ENCODE data around the gene LMNTD1. TPM values are rescaled to one million over a fixed set of nuclear protein-coding genes. Genes with fewer than 3 reads are reported as not detected.
"Not testable (repeated sequence)": the region's sequence is repeated elsewhere in the genome, so short reads cannot be mapped to it uniquely, and the experiment has no call there.

LMNTD1 gene
- polyA plus RNA-seq, 1 experiment, result 0.57 TPM

DNA sequence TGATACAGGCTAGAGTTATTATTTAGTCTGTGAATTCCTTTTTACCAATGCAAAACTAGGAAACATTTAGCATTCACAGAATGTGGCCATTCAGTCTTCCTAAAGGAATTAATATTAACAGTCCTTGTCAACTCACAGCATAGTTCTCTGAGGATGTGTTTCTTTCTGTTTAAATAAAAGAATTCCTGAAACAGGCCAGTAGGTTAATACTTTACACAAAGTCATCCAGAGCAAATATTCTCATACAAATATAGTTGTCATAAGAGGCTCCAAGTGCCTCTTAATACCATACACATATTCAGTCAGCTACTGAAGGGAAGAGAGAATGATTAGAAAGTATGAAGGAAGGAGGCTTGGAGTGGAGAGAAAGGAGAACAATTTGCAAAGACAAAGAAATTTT, 120.1 kb downstream of the LMNTD1 start:
- TF ChIP-seq, protein P1, sequence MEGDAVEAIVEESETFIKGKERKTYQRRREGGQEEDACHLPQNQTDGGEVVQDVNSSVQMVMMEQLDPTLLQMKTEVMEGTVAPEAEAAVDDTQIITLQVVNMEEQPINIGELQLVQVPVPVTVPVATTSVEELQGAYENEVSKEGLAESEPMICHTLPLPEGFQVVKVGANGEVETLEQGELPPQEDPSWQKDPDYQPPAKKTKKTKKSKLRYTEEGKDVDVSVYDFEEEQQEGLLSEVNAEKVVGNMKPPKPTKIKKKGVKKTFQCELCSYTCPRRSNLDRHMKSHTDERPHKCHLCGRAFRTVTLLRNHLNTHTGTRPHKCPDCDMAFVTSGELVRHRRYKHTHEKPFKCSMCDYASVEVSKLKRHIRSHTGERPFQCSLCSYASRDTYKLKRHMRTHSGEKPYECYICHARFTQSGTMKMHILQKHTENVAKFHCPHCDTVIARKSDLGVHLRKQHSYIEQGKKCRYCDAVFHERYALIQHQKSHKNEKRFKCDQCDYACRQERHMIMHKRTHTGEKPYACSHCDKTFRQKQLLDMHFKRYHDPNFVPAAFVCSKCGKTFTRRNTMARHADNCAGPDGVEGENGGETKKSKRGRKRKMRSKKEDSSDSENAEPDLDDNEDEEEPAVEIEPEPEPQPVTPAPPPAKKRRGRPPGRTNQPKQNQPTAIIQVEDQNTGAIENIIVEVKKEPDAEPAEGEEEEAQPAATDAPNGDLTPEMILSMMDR (IDR thresholded peaks at IDR 0.05; ENCODE audit: low read depth, low read length), result no peak
- peak; percentile 20 for DNase-seq (ENCODE audit: low read depth, low spot score)
- no peaks in the 10 kb centered on the region for H3K27me3 ChIP-seq (ENCODE audit: control insufficient read depth, insufficient read depth, low read length)
- no peak overlapping the region for H3K4me3 ChIP-seq (ENCODE audit: low read depth, low read length)
- POLR2A ChIA-PET, result no interaction called here
- H3K9me3 ChIP-seq (ENCODE audit: control insufficient read depth, insufficient read depth, low read length), result no peaks in the 10 kb centered on the region
- CTCF ChIA-PET, result interaction anchor here (0.5 to 1.2 kb wide), 3 partner anchors 278 to 1349 kb away, joined by 3 to 4 read pairs (median 3); no protein-coding TSS in a partner anchor
- H3K27ac ChIP-seq (ENCODE audit: low read depth, low read length), result no peak overlapping the region

DNA sequence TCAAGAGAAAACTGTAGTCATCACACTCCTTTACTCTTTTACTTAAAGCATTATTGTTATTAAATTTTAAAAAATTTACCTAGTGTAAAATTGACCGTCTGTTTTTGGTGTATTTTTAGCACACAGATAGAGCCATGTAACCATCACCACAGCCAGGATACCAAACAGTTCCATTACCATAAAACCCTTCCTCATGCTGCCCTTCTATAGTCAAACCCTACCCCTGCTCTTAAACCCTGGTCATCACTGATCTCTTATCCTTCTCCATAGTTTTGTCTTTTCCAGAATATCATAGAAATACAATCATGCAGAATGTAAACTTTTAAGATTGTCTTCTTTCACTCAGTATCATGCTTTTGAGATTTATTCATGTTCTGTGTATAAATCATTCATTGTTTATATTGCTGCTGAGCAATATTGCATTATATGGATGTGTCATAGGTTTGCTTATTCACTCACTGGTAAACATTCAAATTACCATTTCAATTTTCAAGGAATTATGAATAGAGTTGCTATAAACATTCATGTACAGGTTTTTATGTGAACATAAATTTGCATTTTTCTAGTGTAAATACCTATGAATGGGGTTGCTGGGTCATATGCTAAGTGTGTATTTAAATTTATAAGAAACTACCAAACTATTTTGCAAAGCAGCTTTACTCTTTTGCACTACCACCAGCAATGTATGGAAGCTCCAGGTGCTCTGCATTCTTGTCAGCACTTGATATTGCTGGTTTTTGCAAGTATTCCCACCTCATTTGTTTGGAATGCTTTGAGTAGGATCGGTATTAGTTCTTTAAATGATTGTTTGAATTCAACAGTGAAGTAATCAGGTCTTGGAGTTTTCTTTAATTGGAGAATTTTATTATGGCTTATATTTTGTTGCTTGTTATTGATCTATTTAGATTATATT, 125.5 kb downstream of the LMNTD1 start:
- TF ChIP-seq, protein P1 (IDR thresholded peaks at IDR 0.05; ENCODE audit: low read depth, low read length), result no peak

DNA sequence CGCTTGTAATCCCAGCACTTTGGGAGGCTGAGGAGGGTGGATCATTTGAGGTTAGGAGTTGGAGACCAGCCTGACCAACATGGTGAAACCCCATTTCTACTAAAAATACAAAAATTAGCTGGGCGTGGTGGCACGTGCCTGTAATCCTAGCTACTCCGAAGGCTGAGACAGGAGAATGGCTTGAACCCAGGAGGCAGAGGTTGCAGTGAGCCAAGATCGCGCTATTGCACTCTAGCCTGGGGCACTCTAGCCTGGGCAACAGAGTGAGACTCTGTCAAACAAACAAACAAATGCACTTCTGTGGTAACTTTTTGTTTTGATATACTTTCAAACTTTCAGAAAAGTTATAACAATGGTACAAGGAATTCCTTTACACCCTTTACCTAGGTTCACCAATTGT, 126.3 kb downstream of the LMNTD1 start:
- DNase-seq (ENCODE audit: low read depth, low spot score); CTCF ChIA-PET; H3K27me3 ChIP-seq (ENCODE audit: control insufficient read depth, insufficient read depth, low read length); H3K4me3 ChIP-seq (ENCODE audit: low read depth, low read length); H3K27ac ChIP-seq (ENCODE audit: low read depth, low read length); H3K9me3 ChIP-seq (ENCODE audit: control insufficient read depth, insufficient read depth, low read length): not testable (repeated sequence)
- POLR2A ChIA-PET, result interaction anchor here (0.6 kb wide), 1 partner anchor 426 kb away, joined by 4 read pairs; no protein-coding TSS in a partner anchor

More for the DNA sequence above, 125.5 kb downstream of the LMNTD1 start:
- H3K9me3 ChIP-seq (ENCODE audit: control insufficient read depth, insufficient read depth, low read length), result no peaks in the 10 kb centered on the region
- H3K4me3 ChIP-seq (ENCODE audit: low read depth, low read length), result no peak overlapping the region
- DNase-seq (ENCODE audit: low read depth, low spot score), result no peak
- ChIA-PET POLR2A (no interaction called here), CTCF (no interaction called here)
- H3K27ac ChIP-seq (ENCODE audit: low read depth, low read length), result no peak overlapping the region
- H3K27me3 ChIP-seq (ENCODE audit: control insufficient read depth, insufficient read depth, low read length), result no peaks in the 10 kb centered on the region

Small RNAs within 50 kb of the gene (small RNA-seq; reads per million reads assigned to genes)
- gene TUBB4BP1 (ENCODE audit: insufficient read length, low read depth), result not detected
